Mesendoderm (in vitro differentiated cells): ENCODE measurements around the gene KANK2.
A peak's percentile ranks its signal among the peaks of the same experiment; 100 is the strongest.

Source experiments
- DNase-seq: peaks from one replicate; pipeline ENCODE4 v3.0.0; 2013
- H2AK5ac ChIP-seq: 2 replicates; pipeline ENCODE4 v1.6.1; 2013; ENCODE audit warnings: low read length, inconsistent platforms
- H2BK120ac ChIP-seq: 2 replicates; pipeline ENCODE4 v1.6.1; 2013; ENCODE audit warnings: low read depth, mild to moderate bottlenecking, low read length, moderate library complexity, mixed read lengths
- H2BK15ac ChIP-seq: replicated peaks from 2 replicates; pipeline ENCODE4 v1.6.1; 2013; ENCODE audit warnings: low read depth, mild to moderate bottlenecking, moderate library complexity
- H2BK5ac ChIP-seq: 2 replicates; pipeline ENCODE4 v1.6.1; 2013; ENCODE audit warnings: low read length, inconsistent platforms
- H3K18ac ChIP-seq: 2 replicates; pipeline ENCODE4 v1.6.1; 2013; ENCODE audit warnings: mild to moderate bottlenecking, low read length, mixed read lengths
- H3K23ac ChIP-seq: one replicate; pipeline ENCODE4 v1.6.1; 2013; ENCODE audit warnings: low read length
- H3K27ac ChIP-seq: 2 replicates; pipeline ENCODE4 v1.5.1; 2013; ENCODE audit warnings: low read depth, mild to moderate bottlenecking, inconsistent platforms, low read length, moderate library complexity
- H3K27me3 ChIP-seq: 2 replicates; pipeline ENCODE4 v1.6.1; 2013; ENCODE audit warnings: low read length, control low read depth, mild to moderate bottlenecking, inconsistent platforms; ENCODE audit not compliant: insufficient read depth, poor library complexity
- H3K36me3 ChIP-seq: 2 replicates; pipeline ENCODE4 v1.6.1; 2013; ENCODE audit warnings: low read length, inconsistent platforms; ENCODE audit not compliant: control insufficient read depth, insufficient read depth
- H3K4ac ChIP-seq: one replicate; pipeline ENCODE4 v1.6.1; 2013; ENCODE audit warnings: low read depth, mild to moderate bottlenecking, low read length, moderate library complexity
- H3K4me1 ChIP-seq: 2 replicates; pipeline ENCODE4 v1.6.1; 2013; ENCODE audit warnings: low read depth, low read length, inconsistent platforms; ENCODE audit not compliant: control insufficient read depth
- H3K4me2 ChIP-seq: 2 replicates; pipeline ENCODE4 v1.6.1; 2013; ENCODE audit warnings: low read length
- H3K4me3 ChIP-seq: 2 replicates; pipeline ENCODE4 v1.5.1; 2013; ENCODE audit warnings: mild to moderate bottlenecking, low read length
- H3K56ac ChIP-seq: one replicate; pipeline ENCODE4 v1.6.1; 2013; ENCODE audit warnings: low read length
- H3K79me1 ChIP-seq: 2 replicates; pipeline ENCODE4 v1.6.1; 2013; ENCODE audit warnings: low read length, inconsistent platforms
- H3K79me2 ChIP-seq: 2 replicates; pipeline ENCODE4 v1.6.1; 2013; ENCODE audit warnings: mild to moderate bottlenecking, low read length; ENCODE audit not compliant: control insufficient read depth, insufficient read depth
- H3K9ac ChIP-seq: 2 replicates; pipeline ENCODE4 v1.6.1; 2013; ENCODE audit warnings: low read length, inconsistent platforms
- H4K5ac ChIP-seq: one replicate; pipeline ENCODE4 v1.6.1; 2013; ENCODE audit warnings: low read length
- H4K8ac ChIP-seq: one replicate; pipeline ENCODE4 v1.6.1; 2013; ENCODE audit warnings: low read depth, mild to moderate bottlenecking, control low read depth, low read length, moderate library complexity
- WGBS: extraction: QIAGEN DNeasy Blood & Tissue Kit; methylation state at CpG from one replicate; pipeline ENCODE4 v1.1.7; 2013; ENCODE audit warnings: low lambda C conversion rate, missing lambda C conversion rate; ENCODE audit not compliant: insufficient coverage; ENCODE audit errors: extremely low coverage; 5-methylcytosine and 5-hydroxymethylcytosine counted together

The KANK2 gene

DNA sequence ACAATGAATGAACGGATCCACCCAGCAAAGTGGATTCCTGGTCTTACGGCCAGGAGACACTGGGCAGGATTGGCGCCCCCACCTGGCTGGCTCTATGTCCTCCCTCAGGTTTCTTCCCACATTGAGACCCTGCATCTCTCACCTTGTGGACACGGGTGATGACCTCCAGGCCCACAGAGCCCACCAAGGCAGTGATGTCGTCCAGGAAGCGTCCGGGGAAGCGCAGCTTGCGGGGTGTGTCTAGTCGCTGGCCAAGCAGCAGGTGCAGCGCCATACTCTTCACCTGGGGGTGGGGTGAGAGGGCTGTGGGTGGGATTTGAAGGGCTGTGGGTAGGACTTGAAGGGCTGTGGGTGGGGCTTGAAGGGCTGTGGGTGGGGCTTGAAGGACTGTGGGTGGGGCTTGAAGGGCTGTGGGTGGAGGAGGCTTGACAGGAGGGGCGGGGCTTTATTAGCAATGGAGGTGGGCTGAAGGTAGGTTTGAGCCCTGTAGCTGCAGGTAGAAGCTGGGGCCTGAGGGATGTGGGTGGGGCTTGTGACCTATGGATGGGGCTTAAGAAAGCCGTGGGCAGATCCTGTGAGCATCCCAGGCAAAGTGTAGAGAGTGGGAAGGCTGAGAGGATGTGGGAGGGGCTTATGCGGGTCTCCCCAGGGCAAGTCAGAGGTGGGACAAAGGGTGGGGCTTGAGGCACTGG is 30.0 kb upstream of the KANK2 start:
- H3K4me1 ChIP-seq: no peaks in the 10 kb centered on the region
- no peak overlapping the region for H4K8ac ChIP-seq
- no peaks in the 10 kb centered on the region for H3K79me1 ChIP-seq
- no peak overlapping the region for H2BK15ac ChIP-seq
- WGBS: no CpG with 5 or more reads among the region's 14 CpGs
- no peak overlapping the region for H4K5ac ChIP-seq
- no peak overlapping the region for H3K4ac ChIP-seq
- no peak overlapping the region for H3K23ac ChIP-seq
- H2BK120ac ChIP-seq: no peak overlapping the region
- no peak overlapping the region for H2BK5ac ChIP-seq
- no peak overlapping the region for H3K4me3 ChIP-seq
- DNase-seq: peak; percentile 88
- no peak overlapping the region for H3K4me2 ChIP-seq
- H3K36me3 ChIP-seq: no peaks in the 10 kb centered on the region
- no peak overlapping the region for H3K9ac ChIP-seq
- no peaks in the 10 kb centered on the region for H3K27me3 ChIP-seq
- H3K79me2 ChIP-seq: no peaks in the 10 kb centered on the region
- H3K18ac ChIP-seq: no peak overlapping the region
- H3K56ac ChIP-seq: no peak overlapping the region
- H2AK5ac ChIP-seq: no peak overlapping the region
- H3K27ac ChIP-seq: no peak overlapping the region

DNA sequence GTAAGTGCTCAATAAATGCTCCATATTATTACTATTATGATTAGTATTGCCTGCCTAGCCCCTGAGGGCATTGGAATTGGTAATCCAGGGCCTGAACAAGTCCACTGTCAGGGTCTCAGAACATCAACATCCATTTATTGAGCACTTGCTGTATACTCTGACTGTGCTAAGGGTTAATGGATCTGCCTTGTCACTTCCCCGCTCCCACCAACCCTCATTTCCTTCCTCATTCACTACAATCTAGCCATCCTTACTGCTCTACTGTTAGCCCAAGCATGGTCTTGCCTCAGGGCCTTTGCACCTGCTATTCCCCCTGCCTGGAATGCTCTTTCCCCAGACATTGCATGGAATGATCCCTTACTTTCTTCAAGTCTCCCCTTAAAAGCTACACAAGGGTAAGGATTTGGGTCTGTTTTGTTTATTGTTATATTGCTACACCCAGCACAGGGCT is 29.4 kb upstream of the KANK2 start:
- no peak overlapping the region for H3K18ac ChIP-seq
- H3K23ac ChIP-seq: no peak overlapping the region
- WGBS: no CpG with 5 or more reads among the region's 1 CpG
- H3K79me1 ChIP-seq: no peaks in the 10 kb centered on the region
- H4K5ac ChIP-seq: no peak overlapping the region
- H2AK5ac ChIP-seq: no peak overlapping the region
- no peak overlapping the region for H3K56ac ChIP-seq
- H3K4me1 ChIP-seq: no peaks in the 10 kb centered on the region
- H4K8ac ChIP-seq: no peak overlapping the region
- no peak overlapping the region for H3K4me2 ChIP-seq
- H2BK5ac ChIP-seq: no peak overlapping the region
- H3K27ac ChIP-seq: no peak overlapping the region
- H2BK15ac ChIP-seq: no peak overlapping the region
- peaks cover 2% of the 10 kb centered on the region for H3K36me3 ChIP-seq
- no peak overlapping the region for H3K4me3 ChIP-seq
- H2BK120ac ChIP-seq: no peak overlapping the region
- H3K9ac ChIP-seq: no peak overlapping the region
- no peak overlapping the region for H3K4ac ChIP-seq
- H3K79me2 ChIP-seq: no peaks in the 10 kb centered on the region
- peak; percentile 9 for DNase-seq
- H3K27me3 ChIP-seq: no peaks in the 10 kb centered on the region

DNA sequence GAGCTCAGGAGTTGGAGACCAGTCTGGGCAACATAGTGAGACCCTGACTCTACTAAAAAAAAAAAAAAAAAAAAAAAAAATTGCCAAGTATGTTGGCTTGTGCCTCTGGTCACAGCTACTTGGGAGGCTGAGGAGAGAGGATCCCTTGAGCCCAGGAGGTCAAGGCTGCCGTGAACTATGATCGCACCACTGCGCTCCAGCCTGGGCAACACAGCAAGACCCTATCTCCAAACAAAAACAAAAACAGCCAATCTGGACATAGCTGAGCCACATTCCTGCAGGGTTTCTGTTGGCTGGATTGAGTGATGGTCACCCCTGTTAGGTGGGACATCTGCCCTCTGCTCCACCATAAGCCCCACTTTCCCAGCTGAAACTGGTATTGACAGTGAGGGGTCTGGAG is 28.5 kb upstream of the KANK2 start:
- Histone ChIP-seq H3K4ac (no peak overlapping the region), H3K79me1 (no peaks in the 10 kb centered on the region), H3K27me3 (no peaks in the 10 kb centered on the region), H3K23ac (no peak overlapping the region), H3K4me2 (no peak overlapping the region), H3K27ac (no peak overlapping the region), H3K36me3 (peaks cover 2% of the 10 kb centered on the region), H2BK120ac (no peak overlapping the region), H4K5ac (no peak overlapping the region), H2AK5ac (no peak overlapping the region), H3K4me1 (no peaks in the 10 kb centered on the region), H3K4me3 (no peak overlapping the region), H3K9ac (no peak overlapping the region), H3K79me2 (no peaks in the 10 kb centered on the region), H2BK5ac (no peak overlapping the region), H4K8ac (no peak overlapping the region), H2BK15ac (no peak overlapping the region), H3K56ac (no peak overlapping the region), H3K18ac (no peak overlapping the region)
- no peak for DNase-seq
- no CpG with 5 or more reads among the region's 3 CpGs for whole genome bisulfite sequencing

DNA sequence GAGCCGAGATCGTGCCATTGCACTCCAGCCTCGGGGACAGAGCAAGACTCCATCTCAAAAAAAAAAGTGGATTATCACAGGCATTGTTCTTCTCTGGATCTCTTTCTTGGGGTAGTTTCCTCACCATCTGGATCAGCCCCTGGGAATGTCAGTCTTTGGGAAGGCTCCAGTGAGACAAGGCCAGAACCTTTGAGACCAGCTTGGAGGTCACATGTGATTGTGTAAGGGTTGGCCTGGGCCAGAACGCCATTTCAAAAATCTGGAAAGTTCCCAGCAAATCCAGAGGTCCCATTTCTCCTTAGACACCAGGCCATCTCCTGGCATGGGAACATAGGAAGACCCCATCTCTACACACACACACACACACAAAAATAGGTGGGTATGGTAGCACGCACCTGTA is 27.8 kb upstream of the KANK2 start:
- no peak overlapping the region for H4K5ac ChIP-seq
- no peak overlapping the region for H3K56ac ChIP-seq
- H2BK120ac ChIP-seq: no peak overlapping the region
- H3K36me3 ChIP-seq: peaks cover 2% of the 10 kb centered on the region
- H2BK5ac ChIP-seq: no peak overlapping the region
- H3K4me2 ChIP-seq: no peak overlapping the region
- H3K4ac ChIP-seq: no peak overlapping the region
- H2BK15ac ChIP-seq: no peak overlapping the region
- H3K79me2 ChIP-seq: no peaks in the 10 kb centered on the region
- no CpG with 5 or more reads among the region's 5 CpGs for WGBS
- no peak overlapping the region for H3K27ac ChIP-seq
- no peaks in the 10 kb centered on the region for H3K79me1 ChIP-seq
- no peak overlapping the region for H2AK5ac ChIP-seq
- H3K4me1 ChIP-seq: no peaks in the 10 kb centered on the region
- H3K27me3 ChIP-seq: no peaks in the 10 kb centered on the region
- no peak overlapping the region for H3K9ac ChIP-seq
- H3K18ac ChIP-seq: no peak overlapping the region
- no peak overlapping the region for H4K8ac ChIP-seq
- H3K4me3 ChIP-seq: no peak overlapping the region
- no peak overlapping the region for H3K23ac ChIP-seq
- DNase-seq: no peak

DNA sequence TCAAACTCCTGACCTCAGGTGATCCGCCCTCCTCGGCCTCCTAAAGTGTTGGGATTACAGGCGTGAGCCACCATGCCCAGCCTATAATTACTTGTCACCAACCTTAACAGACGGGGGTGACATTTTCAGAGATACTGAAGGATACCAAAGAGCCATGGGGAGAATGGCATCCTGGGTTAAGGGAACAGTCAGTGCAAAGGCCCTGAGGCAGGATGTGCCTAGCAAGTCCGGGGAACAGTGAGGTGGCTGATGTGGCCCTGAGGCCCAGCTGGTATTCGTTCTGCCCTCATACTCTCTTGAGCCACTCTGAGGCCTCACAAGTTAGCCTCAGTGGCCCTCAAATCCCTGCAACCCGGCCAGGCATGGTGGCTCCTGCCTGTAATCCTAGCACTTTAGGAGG is 27.1 kb upstream of the KANK2 start:
- H3K4ac ChIP-seq: no peak overlapping the region
- H3K4me3 ChIP-seq: no peak overlapping the region
- no CpG with 5 or more reads among the region's 7 CpGs for WGBS
- no peak overlapping the region for H2BK15ac ChIP-seq
- H4K5ac ChIP-seq: no peak overlapping the region
- H2BK120ac ChIP-seq: no peak overlapping the region
- no peak overlapping the region for H3K4me2 ChIP-seq
- H3K23ac ChIP-seq: no peak overlapping the region
- H2AK5ac ChIP-seq: no peak overlapping the region
- H3K56ac ChIP-seq: no peak overlapping the region
- H3K27me3 ChIP-seq: no peaks in the 10 kb centered on the region
- H4K8ac ChIP-seq: no peak overlapping the region
- H3K79me2 ChIP-seq: no peaks in the 10 kb centered on the region
- H3K18ac ChIP-seq: no peak overlapping the region
- no peak for DNase-seq
- H3K36me3 ChIP-seq: peaks cover 2% of the 10 kb centered on the region
- H3K4me1 ChIP-seq: no peaks in the 10 kb centered on the region
- no peak overlapping the region for H3K27ac ChIP-seq
- H3K79me1 ChIP-seq: no peaks in the 10 kb centered on the region
- H2BK5ac ChIP-seq: no peak overlapping the region
- no peak overlapping the region for H3K9ac ChIP-seq

DNA sequence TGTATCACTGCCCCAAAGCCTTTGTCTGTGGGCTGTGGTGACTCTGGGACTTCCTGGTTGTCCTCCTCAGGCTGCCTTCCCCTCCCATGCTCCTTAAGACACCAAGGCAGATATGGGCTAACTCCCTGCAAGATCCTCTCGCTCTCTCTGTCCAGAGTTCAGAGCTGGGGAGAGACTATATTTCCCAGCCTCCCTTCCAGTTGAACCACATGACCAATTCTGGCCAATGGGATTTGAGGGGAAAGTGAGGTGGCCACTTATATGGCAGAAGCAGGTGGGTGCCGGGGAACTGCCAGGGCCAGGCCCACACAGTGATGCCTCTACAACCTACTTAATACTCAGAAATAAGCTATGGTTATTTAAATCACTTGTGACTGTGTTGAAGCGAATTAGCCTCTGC is 25.9 kb upstream of the KANK2 start:
- Histone ChIP-seq H3K56ac (no peak overlapping the region), H4K5ac (no peak overlapping the region), H2BK15ac (no peak overlapping the region), H3K4me1 (no peaks in the 10 kb centered on the region), H3K27ac (no peak overlapping the region), H2BK120ac (no peak overlapping the region), H3K18ac (no peak overlapping the region), H3K79me2 (no peaks in the 10 kb centered on the region), H3K36me3 (peaks cover 2% of the 10 kb centered on the region), H2BK5ac (no peak overlapping the region), H3K79me1 (no peaks in the 10 kb centered on the region), H3K4me2 (no peak overlapping the region), H3K23ac (no peak overlapping the region), H3K27me3 (no peaks in the 10 kb centered on the region), H2AK5ac (no peak overlapping the region), H3K4me3 (no peak overlapping the region), H3K9ac (no peak overlapping the region), H4K8ac (no peak overlapping the region), H3K4ac (no peak overlapping the region)
- WGBS: no CpG with 5 or more reads among the region's 3 CpGs
- no peak for DNase-seq
